ENCODE data around the gene PARD3.

PARD3 gene

DNA sequence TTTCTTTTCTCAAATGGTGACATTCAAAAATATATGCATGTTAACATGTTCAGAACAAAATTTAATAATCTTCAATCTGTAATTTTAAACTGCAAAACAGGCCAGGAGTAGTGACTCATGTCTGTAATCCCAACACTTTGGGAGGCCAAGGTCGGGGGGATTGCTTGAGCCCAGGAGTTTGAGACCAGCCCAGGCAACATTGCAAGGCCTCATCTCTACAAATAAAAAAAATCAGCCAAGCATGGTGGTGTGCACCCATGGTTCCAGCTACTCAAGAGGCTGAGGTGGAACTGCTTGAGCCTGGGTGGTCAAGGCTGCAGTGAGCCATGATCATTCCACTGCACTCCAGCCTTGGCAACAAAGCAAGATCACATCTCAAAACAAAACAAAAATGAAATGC is 394.3 kb downstream of the PARD3 start:
- Histone ChIP-seq H3K4me1 (ENCODE audit: control insufficient read depth in 1 of 2, insufficient read depth in 2 of 2, low read length in 2 of 2) (no peaks in the 10 kb centered on the region), H3K27me3 (ENCODE audit: control insufficient read depth in 1 of 2, insufficient read depth in 2 of 2, low read length in 2 of 2) (no peaks in the 10 kb centered on the region), H3K9me3 (ENCODE audit: control insufficient read depth in 1 of 2, low read length in 2 of 2) (no peaks in the 10 kb centered on the region), H3K36me3 (ENCODE audit: control insufficient read depth in 1 of 2, insufficient read depth in 2 of 2, low read length in 2 of 2) (no peaks in the 10 kb centered on the region), H3K27ac (ENCODE audit: low read depth, low read length) (no peak overlapping the region), H3K9ac (ENCODE audit: low read depth in 1 of 2, low read length in 2 of 2) (no peak overlapping the region), H3K4me3 (ENCODE audit: low read depth in 1 of 2, low read length in 2 of 2) (no peak overlapping the region)

DNA sequence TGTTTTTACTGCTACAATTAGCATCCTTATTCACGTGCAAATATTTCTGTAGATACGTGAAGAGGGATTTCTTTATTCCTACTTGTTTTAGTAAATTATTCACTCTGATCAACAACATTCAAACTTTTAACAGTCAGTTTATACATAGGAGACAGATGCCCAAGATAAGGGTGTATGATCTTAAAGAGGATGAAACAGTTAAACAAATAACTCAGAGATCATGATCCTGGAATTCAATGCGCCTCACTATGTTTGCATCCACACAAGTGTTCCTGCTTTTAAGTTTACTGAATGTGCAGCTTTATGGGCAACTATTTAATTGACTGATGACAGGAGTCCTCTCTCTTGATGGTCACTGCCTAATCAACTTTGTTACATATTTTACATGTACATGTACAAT is 394.8 kb downstream of the PARD3 start:
- Histone ChIP-seq H3K9ac (ENCODE audit: low read depth in 1 of 2, low read length in 2 of 2) (no peak overlapping the region), H3K9me3 (ENCODE audit: control insufficient read depth in 1 of 2, low read length in 2 of 2) (no peaks in the 10 kb centered on the region), H3K36me3 (ENCODE audit: control insufficient read depth in 1 of 2, insufficient read depth in 2 of 2, low read length in 2 of 2) (no peaks in the 10 kb centered on the region), H3K27me3 (ENCODE audit: control insufficient read depth in 1 of 2, insufficient read depth in 2 of 2, low read length in 2 of 2) (no peaks in the 10 kb centered on the region), H3K4me3 (ENCODE audit: low read depth in 1 of 2, low read length in 2 of 2) (no peak overlapping the region), H3K27ac (ENCODE audit: low read depth, low read length) (no peak overlapping the region), H3K4me1 (ENCODE audit: control insufficient read depth in 1 of 2, insufficient read depth in 2 of 2, low read length in 2 of 2) (no peaks in the 10 kb centered on the region)

DNA sequence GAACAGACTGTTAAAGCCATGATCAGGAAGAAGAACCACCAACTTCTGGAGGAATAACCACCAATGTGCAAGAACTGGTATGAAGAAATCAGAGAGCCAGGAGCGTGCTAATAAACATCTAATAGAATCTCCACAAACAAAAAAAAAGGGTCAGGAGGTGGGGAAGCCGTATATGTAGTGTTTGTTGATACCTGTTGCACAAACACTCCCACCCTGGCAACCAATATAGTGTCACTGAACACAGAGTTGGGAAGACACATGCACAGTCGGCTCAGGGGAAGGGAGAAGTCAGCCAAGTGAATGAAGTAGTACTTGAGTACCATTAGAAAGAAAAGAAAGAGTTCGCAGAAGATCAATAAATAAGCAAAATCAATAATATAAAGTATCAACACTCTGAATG is 400.1 kb downstream of the PARD3 start:
- H3K4me3 ChIP-seq (ENCODE audit: low read depth in 1 of 2, low read length in 2 of 2): no peak overlapping the region
- no peaks in the 10 kb centered on the region for H3K36me3 ChIP-seq (ENCODE audit: control insufficient read depth in 1 of 2, insufficient read depth in 2 of 2, low read length in 2 of 2)
- H3K9me3 ChIP-seq (ENCODE audit: control insufficient read depth in 1 of 2, low read length in 2 of 2): no peaks in the 10 kb centered on the region
- H3K4me1 ChIP-seq (ENCODE audit: control insufficient read depth in 1 of 2, insufficient read depth in 2 of 2, low read length in 2 of 2): no peaks in the 10 kb centered on the region
- H3K9ac ChIP-seq (ENCODE audit: low read depth in 1 of 2, low read length in 2 of 2): no peak overlapping the region
- H3K27me3 ChIP-seq (ENCODE audit: control insufficient read depth in 1 of 2, insufficient read depth in 2 of 2, low read length in 2 of 2): no peaks in the 10 kb centered on the region
- no peak overlapping the region for H3K27ac ChIP-seq (ENCODE audit: low read depth, low read length)

GRCh38 chr10:34413756-34414587 is 401.1 kb downstream of the PARD3 start:
- no peaks in the 10 kb centered on the region for H3K4me1 ChIP-seq (ENCODE audit: control insufficient read depth in 1 of 2, insufficient read depth in 2 of 2, low read length in 2 of 2)
- H3K36me3 ChIP-seq (ENCODE audit: control insufficient read depth in 1 of 2, insufficient read depth in 2 of 2, low read length in 2 of 2): no peaks in the 10 kb centered on the region
- H3K27me3 ChIP-seq (ENCODE audit: control insufficient read depth in 1 of 2, insufficient read depth in 2 of 2, low read length in 2 of 2): no peaks in the 10 kb centered on the region
- H3K27ac ChIP-seq (ENCODE audit: low read depth, low read length): no peak overlapping the region
- H3K4me3 ChIP-seq (ENCODE audit: low read depth in 1 of 2, low read length in 2 of 2): no peak overlapping the region
- no peak overlapping the region for H3K9ac ChIP-seq (ENCODE audit: low read depth in 1 of 2, low read length in 2 of 2)
- H3K9me3 ChIP-seq (ENCODE audit: control insufficient read depth in 1 of 2, low read length in 2 of 2): no peaks in the 10 kb centered on the region

GRCh38 chr10:34413214-34413613 is 401.9 kb downstream of the PARD3 start:
- no peak overlapping the region for H3K4me3 ChIP-seq (ENCODE audit: low read depth in 1 of 2, low read length in 2 of 2)
- H3K9ac ChIP-seq (ENCODE audit: low read depth in 1 of 2, low read length in 2 of 2): no peak overlapping the region
- no peaks in the 10 kb centered on the region for H3K4me1 ChIP-seq (ENCODE audit: control insufficient read depth in 1 of 2, insufficient read depth in 2 of 2, low read length in 2 of 2)
- no peaks in the 10 kb centered on the region for H3K27me3 ChIP-seq (ENCODE audit: control insufficient read depth in 1 of 2, insufficient read depth in 2 of 2, low read length in 2 of 2)
- no peak overlapping the region for H3K27ac ChIP-seq (ENCODE audit: low read depth, low read length)
- no peaks in the 10 kb centered on the region for H3K36me3 ChIP-seq (ENCODE audit: control insufficient read depth in 1 of 2, insufficient read depth in 2 of 2, low read length in 2 of 2)
- no peaks in the 10 kb centered on the region for H3K9me3 ChIP-seq (ENCODE audit: control insufficient read depth in 1 of 2, low read length in 2 of 2)

DNA sequence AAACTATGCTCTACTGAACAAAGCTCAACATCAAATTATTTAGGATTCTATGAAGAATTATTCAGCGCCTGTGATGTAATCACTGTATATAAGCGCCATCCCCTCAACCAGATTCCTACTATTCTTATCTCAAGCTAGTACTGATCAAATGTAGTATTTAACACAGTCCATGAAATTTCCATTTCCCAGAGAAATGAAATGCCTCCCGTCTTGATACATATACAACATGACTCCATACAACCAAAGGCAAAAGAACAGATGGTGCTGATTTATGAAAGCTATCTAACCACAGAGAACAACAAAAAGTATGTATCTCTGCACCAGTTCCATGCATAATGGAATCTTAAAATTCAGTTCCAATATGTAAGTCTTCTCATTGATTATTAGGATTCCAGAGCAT is 406.1 kb downstream of the PARD3 start:
- peaks cover 4 to 11% of the 10 kb centered on the region in 2 donors for H3K4me1 ChIP-seq (ENCODE audit: control insufficient read depth in 1 of 2, insufficient read depth in 2 of 2, low read length in 2 of 2)
- no peak overlapping the region for H3K4me3 ChIP-seq (ENCODE audit: low read depth in 1 of 2, low read length in 2 of 2)
- H3K9ac ChIP-seq (ENCODE audit: low read depth in 1 of 2, low read length in 2 of 2): no peak overlapping the region
- no peak overlapping the region for H3K27ac ChIP-seq (ENCODE audit: low read depth, low read length)
- no peaks in the 10 kb centered on the region for H3K27me3 ChIP-seq (ENCODE audit: control insufficient read depth in 1 of 2, insufficient read depth in 2 of 2, low read length in 2 of 2)
- H3K9me3 ChIP-seq (ENCODE audit: control insufficient read depth in 1 of 2, low read length in 2 of 2): no peaks in the 10 kb centered on the region
- no peaks in the 10 kb centered on the region for H3K36me3 ChIP-seq (ENCODE audit: control insufficient read depth in 1 of 2, insufficient read depth in 2 of 2, low read length in 2 of 2)

DNA sequence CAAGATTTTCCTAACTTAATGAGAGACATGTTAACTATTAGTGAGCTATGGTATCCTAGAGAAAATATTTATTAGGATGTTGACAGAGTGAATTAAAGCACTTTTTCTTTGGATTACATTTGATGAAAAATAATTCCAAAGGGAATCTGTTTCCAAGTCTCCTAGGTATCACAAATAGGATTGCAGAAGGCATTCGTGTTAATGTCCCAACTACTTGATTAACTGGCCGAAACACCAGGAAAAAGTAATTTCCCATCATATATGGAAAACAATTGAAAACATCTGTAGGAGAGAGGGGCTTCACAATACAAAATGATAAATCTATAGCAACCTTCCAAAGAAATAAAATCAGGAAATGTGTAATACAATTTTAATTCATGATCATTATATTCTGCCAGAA is 406.7 kb downstream of the PARD3 start:
- Histone ChIP-seq H3K4me3 (ENCODE audit: low read depth in 1 of 2, low read length in 2 of 2) (no peak overlapping the region), H3K4me1 (ENCODE audit: control insufficient read depth in 1 of 2, insufficient read depth in 2 of 2, low read length in 2 of 2) (peaks cover 4 to 11% of the 10 kb centered on the region in 2 donors), H3K9ac (ENCODE audit: low read depth in 1 of 2, low read length in 2 of 2) (no peak overlapping the region), H3K27me3 (ENCODE audit: control insufficient read depth in 1 of 2, insufficient read depth in 2 of 2, low read length in 2 of 2) (no peaks in the 10 kb centered on the region), H3K27ac (ENCODE audit: low read depth, low read length) (no peak overlapping the region), H3K36me3 (ENCODE audit: control insufficient read depth in 1 of 2, insufficient read depth in 2 of 2, low read length in 2 of 2) (no peaks in the 10 kb centered on the region), H3K9me3 (ENCODE audit: control insufficient read depth in 1 of 2, low read length in 2 of 2) (no peaks in the 10 kb centered on the region)

DNA sequence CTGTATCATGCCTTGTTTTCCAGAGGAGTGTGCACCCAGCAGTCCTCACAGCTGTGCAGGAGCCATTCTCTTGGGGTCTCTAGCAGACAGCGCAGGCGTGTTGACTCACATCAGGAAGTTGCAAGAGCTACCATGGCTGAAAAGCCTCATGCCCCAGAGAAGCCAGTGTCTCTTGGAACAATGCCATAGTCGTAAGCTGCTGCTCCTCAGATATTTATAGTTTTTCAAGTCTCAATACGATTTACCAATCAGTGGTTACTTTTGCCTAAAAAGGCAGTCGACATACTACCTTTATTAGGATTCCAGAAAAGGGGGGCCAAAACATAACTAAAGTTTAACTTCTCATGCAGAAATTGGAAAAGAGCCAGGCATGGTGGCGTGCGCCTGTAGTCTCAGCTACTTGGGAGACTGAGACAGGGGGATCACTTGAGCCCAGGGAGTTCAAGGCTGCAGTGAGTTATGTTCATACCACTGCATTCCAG is 407.7 kb downstream of the PARD3 start:
- peaks cover 4 to 11% of the 10 kb centered on the region in 2 donors for H3K4me1 ChIP-seq (ENCODE audit: control insufficient read depth in 1 of 2, insufficient read depth in 2 of 2, low read length in 2 of 2)
- H3K27ac ChIP-seq (ENCODE audit: low read depth, low read length): no peak overlapping the region
- no peaks in the 10 kb centered on the region for H3K9me3 ChIP-seq (ENCODE audit: control insufficient read depth in 1 of 2, low read length in 2 of 2)
- no peaks in the 10 kb centered on the region for H3K27me3 ChIP-seq (ENCODE audit: control insufficient read depth in 1 of 2, insufficient read depth in 2 of 2, low read length in 2 of 2)
- H3K9ac ChIP-seq (ENCODE audit: low read depth in 1 of 2, low read length in 2 of 2): no peak overlapping the region
- no peak overlapping the region for H3K4me3 ChIP-seq (ENCODE audit: low read depth in 1 of 2, low read length in 2 of 2)
- H3K36me3 ChIP-seq (ENCODE audit: control insufficient read depth in 1 of 2, insufficient read depth in 2 of 2, low read length in 2 of 2): no peaks in the 10 kb centered on the region

DNA sequence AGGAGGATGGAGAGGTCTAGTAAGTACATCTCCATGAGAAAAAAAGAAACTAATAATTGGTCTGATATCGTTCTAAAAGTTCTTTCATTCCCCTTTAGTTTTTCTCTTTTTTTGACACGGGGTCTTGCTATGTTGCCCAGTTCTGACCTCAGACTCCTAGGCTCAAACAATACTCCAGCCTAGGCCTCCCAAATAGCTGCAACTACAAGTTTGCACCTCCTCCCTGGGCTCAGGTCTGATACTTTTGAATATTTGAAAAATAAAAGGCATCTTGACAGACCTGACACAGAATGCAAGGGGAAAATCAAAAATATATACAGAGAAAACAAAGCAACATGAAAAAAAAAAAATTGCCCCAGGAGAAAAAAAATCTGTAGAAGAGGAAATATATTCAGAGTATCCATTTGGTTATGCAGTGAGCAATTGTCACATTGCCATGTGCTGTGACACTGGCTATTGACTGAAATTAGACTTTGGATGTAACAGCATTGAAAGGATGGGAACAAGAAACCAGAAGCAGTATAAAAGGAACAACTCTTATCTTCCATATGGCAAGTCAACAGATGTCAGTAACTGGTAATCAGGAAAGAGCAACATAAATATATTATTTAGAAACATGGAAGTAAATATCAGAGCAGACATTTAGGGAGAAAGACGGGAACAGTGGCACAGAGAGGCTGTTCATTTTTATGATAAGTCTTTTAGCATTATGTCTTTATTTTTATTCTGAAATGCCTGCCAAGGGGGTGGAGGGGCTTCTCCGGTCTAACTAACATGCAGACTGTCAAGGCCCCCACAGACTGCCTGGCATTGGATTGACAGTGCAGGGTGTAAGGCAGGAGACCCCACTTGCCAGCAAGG is 408.4 kb downstream of the PARD3 start:
- no peaks in the 10 kb centered on the region for H3K27me3 ChIP-seq (ENCODE audit: control insufficient read depth in 1 of 2, insufficient read depth in 2 of 2, low read length in 2 of 2)
- H3K9me3 ChIP-seq (ENCODE audit: control insufficient read depth in 1 of 2, low read length in 2 of 2): no peaks in the 10 kb centered on the region
- peaks cover 4 to 11% of the 10 kb centered on the region in 2 donors for H3K4me1 ChIP-seq (ENCODE audit: control insufficient read depth in 1 of 2, insufficient read depth in 2 of 2, low read length in 2 of 2)
- H3K27ac ChIP-seq (ENCODE audit: low read depth, low read length): no peak overlapping the region
- no peaks in the 10 kb centered on the region for H3K36me3 ChIP-seq (ENCODE audit: control insufficient read depth in 1 of 2, insufficient read depth in 2 of 2, low read length in 2 of 2)
- no peak overlapping the region for H3K4me3 ChIP-seq (ENCODE audit: low read depth in 1 of 2, low read length in 2 of 2)
- H3K9ac ChIP-seq (ENCODE audit: low read depth in 1 of 2, low read length in 2 of 2): no peak overlapping the region

Measured in duodenal mucosa (tissue), 2 donors.